GM23338 (cell line): Measurements from ENCODE around the gene MPO. TPM values are rescaled to one million over a fixed set of nuclear protein-coding genes. Genes with fewer than 3 reads are reported as not detected.

Experiments used
- ATAC-seq: fragments of 200-7000 bp; cut with Tn5 transposase; 3 replicates; pipeline ENCODE4 v1.9.1; 2020
- DNase-seq: peaks from one replicate; pipeline ENCODE4 v3.0.0-alpha.2; 2015; ENCODE audit warnings: low spot score
- H2AFZ ChIP-seq: fragments of 200-600 bp; sonication (generic); 2 replicates; pipeline ENCODE4 v1.8.0; 2016; ENCODE audit warnings: antibody characterized with exemption, mild to moderate bottlenecking, moderate library complexity
- H3F3A ChIP-seq: fragments of 200-600 bp; sonication (generic); replicated peaks from 2 replicates; pipeline ENCODE4 v1.8.0; 2017; ENCODE audit warnings: antibody characterized with exemption, mixed run types, low read depth
- H3K27ac ChIP-seq: fragments of 200-600 bp; sonication (generic); 2 replicates; pipeline ENCODE4 v1.6.1; 2016; ENCODE audit warnings: low read depth
- H3K27me3 ChIP-seq: fragments of 200-600 bp; sonication (generic); 2 replicates; pipeline ENCODE4 v1.8.0; 2016; ENCODE audit warnings: mild to moderate bottlenecking, mixed run types, moderate library complexity; ENCODE audit not compliant: insufficient read depth
- H3K36me3 ChIP-seq: fragments of 200-600 bp; sonication (generic); 2 replicates; pipeline ENCODE4 v1.8.0; 2016; ENCODE audit warnings: mild to moderate bottlenecking; ENCODE audit not compliant: insufficient read depth
- H3K4me1 ChIP-seq: fragments of 200-600 bp; sonication (generic); 2 replicates; pipeline ENCODE4 v1.8.0; 2016; ENCODE audit warnings: mild to moderate bottlenecking, moderate library complexity; ENCODE audit not compliant: insufficient read depth
- H3K4me2 ChIP-seq: fragments of 200-600 bp; sonication (generic); 2 replicates; pipeline ENCODE4 v1.7.1; 2017; ENCODE audit warnings: mixed run types
- H3K4me3 ChIP-seq: fragments of 200-600 bp; sonication (generic); 2 replicates; pipeline ENCODE4 v1.6.1; 2016; ENCODE audit warnings: mixed run types
- H3K79me2 ChIP-seq: fragments of 200-600 bp; sonication (generic); replicated peaks from 2 replicates; pipeline ENCODE4 v1.8.0; 2017; ENCODE audit warnings: mild to moderate bottlenecking; ENCODE audit not compliant: insufficient read depth
- H3K9me2 ChIP-seq: fragments of 200-600 bp; sonication (generic); 2 replicates; pipeline ENCODE4 v1.8.0; 2017; ENCODE audit not compliant: insufficient read depth
- H4K20me1 ChIP-seq: fragments of 200-600 bp; sonication (generic); replicated peaks from 2 replicates; pipeline ENCODE4 v1.8.0; 2017; ENCODE audit warnings: mild to moderate bottlenecking; ENCODE audit not compliant: insufficient read depth
- H3K27ac Mint-ChIP-seq: 2 replicates; pipeline ENCODE4 v1.8.0; 2020; ENCODE audit warnings: inconsistent platforms, mild to moderate bottlenecking, moderate library complexity, mixed read lengths
- H3K27me3 Mint-ChIP-seq: 3 replicates; pipeline ENCODE4 v1.8.0; 2022; ENCODE audit warnings: low read depth, mild to moderate bottlenecking, moderate library complexity, mixed read lengths, inconsistent platforms; ENCODE audit not compliant: insufficient read depth, poor library complexity
- H3K36me3 Mint-ChIP-seq: 3 replicates; pipeline ENCODE4 v1.8.0; 2021; ENCODE audit warnings: low read depth, mild to moderate bottlenecking, inconsistent platforms, moderate library complexity, mixed read lengths
- H3K4me1 Mint-ChIP-seq: 3 replicates; pipeline ENCODE4 v1.8.0; 2020; ENCODE audit warnings: mild to moderate bottlenecking, inconsistent platforms, mixed read lengths
- H3K4me3 Mint-ChIP-seq: 3 replicates; pipeline ENCODE4 v1.8.0; 2021; ENCODE audit warnings: moderate library complexity, mild to moderate bottlenecking, inconsistent platforms, mixed read lengths
- H3K9me3 Mint-ChIP-seq: 3 replicates; pipeline ENCODE4 v1.8.0; 2020; ENCODE audit warnings: moderate library complexity, mild to moderate bottlenecking, inconsistent platforms, mixed read lengths
- CREB1 ChIP-seq: fragments of 250-450 bp; sonication (Bioruptor Pico); IDR thresholded peaks from 2 replicates; pipeline ENCODE4 v1.5.0; 2020; ENCODE audit warnings: low read depth, mild to moderate bottlenecking, moderate library complexity
- CTCF ChIP-seq, 2 experiments: fragments of 200-600 bp in 1 of 2; sonication (generic) in 1 of 2; conservative IDR thresholded peaks; 2 replicates each; pipeline versions ENCODE4 v1.5.1 to v1.6.1; 2016 to 2017; ENCODE audit warnings: antibody characterized with exemption in 2 of 2, low read depth in 2 of 2, mild to moderate bottlenecking in 2 of 2, moderate library complexity in 1 of 2
- EZH2 ChIP-seq: fragments of 200-600 bp; sonication (generic); IDR thresholded peaks from one replicate; pipeline ENCODE4 v1.8.0; 2017; ENCODE audit warnings: antibody characterized with exemption, mild to moderate bottlenecking, low read depth; ENCODE audit not compliant: unreplicated experiment
- EZH2phosphoT487 ChIP-seq: fragments of 200-600 bp; sonication (generic); IDR thresholded peaks from one replicate; pipeline ENCODE4 v1.8.1; 2018; ENCODE audit warnings: antibody characterized with exemption; ENCODE audit not compliant: unreplicated experiment
- NANOG ChIP-seq: IDR thresholded peaks from 2 replicates; pipeline ENCODE4 v1.6.1; 2016; ENCODE audit warnings: antibody characterized with exemption, borderline replicate concordance
- POLR2AphosphoS5 ChIP-seq: IDR thresholded peaks from 2 replicates; pipeline ENCODE4 v1.6.1; 2016; ENCODE audit warnings: antibody characterized with exemption, low read depth
- STAT1 ChIP-seq: IDR thresholded peaks from one replicate; pipeline ENCODE4 v1.6.1; 2016; ENCODE audit warnings: antibody characterized with exemption; ENCODE audit not compliant: unreplicated experiment
- ZNF114 ChIP-seq: fragments of 250-450 bp; sonication (Bioruptor Pico); IDR thresholded peaks from 2 replicates; pipeline ENCODE4 v1.5.0; 2020; ENCODE audit warnings: mild to moderate bottlenecking, moderate library complexity
- polyA plus RNA-seq: library from polyadenylated mRNA; unstranded; fragments of >200 nt; fragmentation: Nextera tagmentation; extraction: Ambion mirVana; gene quantifications from 2 replicates; pipeline ENCODE4 v1.2.1, GENCODE V29; 2016
- total RNA-seq: library from RNA; depleted of rRNA; stranded (reverse); fragments of >200 nt; shearing (Covaris generic); gene quantifications from 2 replicates; pipeline ENCODE4 v1.2.3, GENCODE V29; 2014
- TF ChIP-seq, protein P1 (sequence below): IDR thresholded peaks from one replicate; pipeline ENCODE4 v1.6.1; 2018; ENCODE audit warnings: antibody characterized with exemption; ENCODE audit not compliant: unreplicated experiment
- TF ChIP-seq, protein P2 (sequence below): fragments of 250-450 bp; sonication (Bioruptor Pico); IDR thresholded peaks from 2 replicates; pipeline ENCODE4 v1.5.0; 2020; ENCODE audit warnings: mild to moderate bottlenecking, moderate library complexity

MPO gene
- total and polyA plus RNA-seq, 2 experiments from 2014 or later = 0.08 TPM; not detected in 1

- TF ChIP-seq POLR2AphosphoS5 = no peak
- no peak for TF ChIP-seq EZH2
- TF ChIP-seq CREB1 (CRISPR knock-in tag) = no peak
- TF ChIP-seq, protein P1, sequence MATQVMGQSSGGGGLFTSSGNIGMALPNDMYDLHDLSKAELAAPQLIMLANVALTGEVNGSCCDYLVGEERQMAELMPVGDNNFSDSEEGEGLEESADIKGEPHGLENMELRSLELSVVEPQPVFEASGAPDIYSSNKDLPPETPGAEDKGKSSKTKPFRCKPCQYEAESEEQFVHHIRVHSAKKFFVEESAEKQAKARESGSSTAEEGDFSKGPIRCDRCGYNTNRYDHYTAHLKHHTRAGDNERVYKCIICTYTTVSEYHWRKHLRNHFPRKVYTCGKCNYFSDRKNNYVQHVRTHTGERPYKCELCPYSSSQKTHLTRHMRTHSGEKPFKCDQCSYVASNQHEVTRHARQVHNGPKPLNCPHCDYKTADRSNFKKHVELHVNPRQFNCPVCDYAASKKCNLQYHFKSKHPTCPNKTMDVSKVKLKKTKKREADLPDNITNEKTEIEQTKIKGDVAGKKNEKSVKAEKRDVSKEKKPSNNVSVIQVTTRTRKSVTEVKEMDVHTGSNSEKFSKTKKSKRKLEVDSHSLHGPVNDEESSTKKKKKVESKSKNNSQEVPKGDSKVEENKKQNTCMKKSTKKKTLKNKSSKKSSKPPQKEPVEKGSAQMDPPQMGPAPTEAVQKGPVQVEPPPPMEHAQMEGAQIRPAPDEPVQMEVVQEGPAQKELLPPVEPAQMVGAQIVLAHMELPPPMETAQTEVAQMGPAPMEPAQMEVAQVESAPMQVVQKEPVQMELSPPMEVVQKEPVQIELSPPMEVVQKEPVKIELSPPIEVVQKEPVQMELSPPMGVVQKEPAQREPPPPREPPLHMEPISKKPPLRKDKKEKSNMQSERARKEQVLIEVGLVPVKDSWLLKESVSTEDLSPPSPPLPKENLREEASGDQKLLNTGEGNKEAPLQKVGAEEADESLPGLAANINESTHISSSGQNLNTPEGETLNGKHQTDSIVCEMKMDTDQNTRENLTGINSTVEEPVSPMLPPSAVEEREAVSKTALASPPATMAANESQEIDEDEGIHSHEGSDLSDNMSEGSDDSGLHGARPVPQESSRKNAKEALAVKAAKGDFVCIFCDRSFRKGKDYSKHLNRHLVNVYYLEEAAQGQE = no peak
Observed at GRCh38 chr17:58275417-58275816, 5.3 kb downstream of the MPO start (continued).

GRCh38 chr17:58273453-58274104, 7.2 kb downstream of the MPO start:
- Mint-ChIP-seq H3K9me3 (no peaks in the 10 kb centered on the region), H3K27me3 (peaks cover 11% of the 10 kb centered on the region), H3K27ac (no peak overlapping the region), H3K36me3 (no peaks in the 10 kb centered on the region), H3K4me1 (peaks cover 1% of the 10 kb centered on the region; the same call in 1 of the 3 replicates), H3K4me3 (no peak overlapping the region)
- Histone ChIP-seq H2AFZ (no peak overlapping the region), H3K4me2 (no peak overlapping the region), H3F3A (no peaks in the 10 kb centered on the region), H4K20me1 (no peaks in the 10 kb centered on the region), H3K4me1 (no peaks in the 10 kb centered on the region), H3K4me3 (no peak overlapping the region), H3K79me2 (no peaks in the 10 kb centered on the region), H3K9me2 (no peaks in the 10 kb centered on the region), H3K27me3 (peaks cover 8% of the 10 kb centered on the region), H3K27ac (no peak overlapping the region), H3K36me3 (no peaks in the 10 kb centered on the region)
- DNase-seq = no peak
- ATAC-seq = no peak
- TF ChIP-seq STAT1 = no peak
- no peak for TF ChIP-seq NANOG
- no peak for TF ChIP-seq CREB1 (CRISPR knock-in tag)
- TF ChIP-seq, protein P2, sequence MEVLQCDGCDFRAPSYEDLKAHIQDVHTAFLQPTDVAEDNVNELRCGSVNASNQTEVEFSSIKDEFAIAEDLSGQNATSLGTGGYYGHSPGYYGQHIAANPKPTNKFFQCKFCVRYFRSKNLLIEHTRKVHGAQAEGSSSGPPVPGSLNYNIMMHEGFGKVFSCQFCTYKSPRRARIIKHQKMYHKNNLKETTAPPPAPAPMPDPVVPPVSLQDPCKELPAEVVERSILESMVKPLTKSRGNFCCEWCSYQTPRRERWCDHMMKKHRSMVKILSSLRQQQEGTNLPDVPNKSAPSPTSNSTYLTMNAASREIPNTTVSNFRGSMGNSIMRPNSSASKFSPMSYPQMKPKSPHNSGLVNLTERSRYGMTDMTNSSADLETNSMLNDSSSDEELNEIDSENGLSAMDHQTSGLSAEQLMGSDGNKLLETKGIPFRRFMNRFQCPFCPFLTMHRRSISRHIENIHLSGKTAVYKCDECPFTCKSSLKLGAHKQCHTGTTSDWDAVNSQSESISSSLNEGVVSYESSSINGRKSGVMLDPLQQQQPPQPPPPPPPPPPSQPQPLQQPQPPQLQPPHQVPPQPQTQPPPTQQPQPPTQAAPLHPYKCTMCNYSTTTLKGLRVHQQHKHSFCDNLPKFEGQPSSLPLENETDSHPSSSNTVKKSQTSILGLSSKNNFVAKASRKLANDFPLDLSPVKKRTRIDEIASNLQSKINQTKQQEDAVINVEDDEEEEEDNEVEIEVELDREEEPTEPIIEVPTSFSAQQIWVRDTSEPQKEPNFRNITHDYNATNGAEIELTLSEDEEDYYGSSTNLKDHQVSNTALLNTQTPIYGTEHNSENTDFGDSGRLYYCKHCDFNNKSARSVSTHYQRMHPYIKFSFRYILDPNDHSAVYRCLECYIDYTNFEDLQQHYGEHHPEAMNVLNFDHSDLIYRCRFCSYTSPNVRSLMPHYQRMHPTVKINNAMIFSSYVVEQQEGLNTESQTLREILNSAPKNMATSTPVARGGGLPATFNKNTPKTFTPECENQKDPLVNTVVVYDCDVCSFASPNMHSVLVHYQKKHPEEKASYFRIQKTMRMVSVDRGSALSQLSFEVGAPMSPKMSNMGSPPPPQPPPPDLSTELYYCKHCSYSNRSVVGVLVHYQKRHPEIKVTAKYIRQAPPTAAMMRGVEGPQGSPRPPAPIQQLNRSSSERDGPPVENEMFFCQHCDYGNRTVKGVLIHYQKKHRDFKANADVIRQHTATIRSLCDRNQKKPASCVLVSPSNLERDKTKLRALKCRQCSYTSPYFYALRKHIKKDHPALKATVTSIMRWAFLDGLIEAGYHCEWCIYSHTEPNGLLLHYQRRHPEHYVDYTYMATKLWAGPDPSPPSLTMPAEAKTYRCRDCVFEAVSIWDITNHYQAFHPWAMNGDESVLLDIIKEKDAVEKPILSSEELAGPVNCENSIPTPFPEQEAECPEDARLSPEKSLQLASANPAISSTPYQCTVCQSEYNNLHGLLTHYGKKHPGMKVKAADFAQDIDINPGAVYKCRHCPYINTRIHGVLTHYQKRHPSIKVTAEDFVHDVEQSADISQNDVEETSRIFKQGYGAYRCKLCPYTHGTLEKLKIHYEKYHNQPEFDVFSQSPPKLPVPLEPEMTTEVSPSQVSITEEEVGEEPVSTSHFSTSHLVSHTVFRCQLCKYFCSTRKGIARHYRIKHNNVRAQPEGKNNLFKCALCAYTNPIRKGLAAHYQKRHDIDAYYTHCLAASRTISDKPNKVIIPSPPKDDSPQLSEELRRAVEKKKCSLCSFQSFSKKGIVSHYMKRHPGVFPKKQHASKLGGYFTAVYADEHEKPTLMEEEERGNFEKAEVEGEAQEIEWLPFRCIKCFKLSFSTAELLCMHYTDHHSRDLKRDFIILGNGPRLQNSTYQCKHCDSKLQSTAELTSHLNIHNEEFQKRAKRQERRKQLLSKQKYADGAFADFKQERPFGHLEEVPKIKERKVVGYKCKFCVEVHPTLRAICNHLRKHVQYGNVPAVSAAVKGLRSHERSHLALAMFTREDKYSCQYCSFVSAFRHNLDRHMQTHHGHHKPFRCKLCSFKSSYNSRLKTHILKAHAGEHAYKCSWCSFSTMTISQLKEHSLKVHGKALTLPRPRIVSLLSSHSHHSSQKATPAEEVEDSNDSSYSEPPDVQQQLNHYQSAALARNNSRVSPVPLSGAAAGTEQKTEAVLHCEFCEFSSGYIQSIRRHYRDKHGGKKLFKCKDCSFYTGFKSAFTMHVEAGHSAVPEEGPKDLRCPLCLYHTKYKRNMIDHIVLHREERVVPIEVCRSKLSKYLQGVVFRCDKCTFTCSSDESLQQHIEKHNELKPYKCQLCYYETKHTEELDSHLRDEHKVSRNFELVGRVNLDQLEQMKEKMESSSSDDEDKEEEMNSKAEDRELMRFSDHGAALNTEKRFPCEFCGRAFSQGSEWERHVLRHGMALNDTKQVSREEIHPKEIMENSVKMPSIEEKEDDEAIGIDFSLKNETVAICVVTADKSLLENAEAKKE (CRISPR knock-in tag) = no peak
- TF ChIP-seq EZH2phosphoT487 = no peak
- TF ChIP-seq CTCF (conservative IDR thresholded peaks at IDR 0.05; ENCODE audit: low read depth in 2 of 2) = no peak
- TF ChIP-seq ZNF114 (CRISPR knock-in tag) = no peak
